Measurements from ENCODE around the gene TDP1.

Gene TDP1

DNA sequence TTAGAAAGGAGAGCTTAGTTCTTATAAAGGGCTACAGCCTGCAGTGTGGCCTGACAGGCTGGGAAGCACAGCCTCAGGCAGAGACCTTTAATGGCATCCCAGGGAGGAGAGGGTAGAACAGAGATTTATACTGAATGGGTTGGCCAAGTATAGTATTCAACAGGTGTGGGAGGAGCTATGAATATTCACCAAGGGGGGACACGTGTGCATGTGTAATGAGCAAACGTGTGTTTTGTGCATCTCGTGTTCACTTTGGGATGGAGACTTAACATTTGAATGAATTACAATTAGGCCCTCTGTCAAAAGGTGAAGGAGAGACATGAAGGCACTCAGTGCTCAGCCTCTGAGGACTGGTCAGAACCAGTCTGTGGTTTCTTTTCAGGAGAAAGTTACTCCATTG lies 5.2 kb downstream of the TDP1 start:
- TF ChIP-seq, protein P1, sequence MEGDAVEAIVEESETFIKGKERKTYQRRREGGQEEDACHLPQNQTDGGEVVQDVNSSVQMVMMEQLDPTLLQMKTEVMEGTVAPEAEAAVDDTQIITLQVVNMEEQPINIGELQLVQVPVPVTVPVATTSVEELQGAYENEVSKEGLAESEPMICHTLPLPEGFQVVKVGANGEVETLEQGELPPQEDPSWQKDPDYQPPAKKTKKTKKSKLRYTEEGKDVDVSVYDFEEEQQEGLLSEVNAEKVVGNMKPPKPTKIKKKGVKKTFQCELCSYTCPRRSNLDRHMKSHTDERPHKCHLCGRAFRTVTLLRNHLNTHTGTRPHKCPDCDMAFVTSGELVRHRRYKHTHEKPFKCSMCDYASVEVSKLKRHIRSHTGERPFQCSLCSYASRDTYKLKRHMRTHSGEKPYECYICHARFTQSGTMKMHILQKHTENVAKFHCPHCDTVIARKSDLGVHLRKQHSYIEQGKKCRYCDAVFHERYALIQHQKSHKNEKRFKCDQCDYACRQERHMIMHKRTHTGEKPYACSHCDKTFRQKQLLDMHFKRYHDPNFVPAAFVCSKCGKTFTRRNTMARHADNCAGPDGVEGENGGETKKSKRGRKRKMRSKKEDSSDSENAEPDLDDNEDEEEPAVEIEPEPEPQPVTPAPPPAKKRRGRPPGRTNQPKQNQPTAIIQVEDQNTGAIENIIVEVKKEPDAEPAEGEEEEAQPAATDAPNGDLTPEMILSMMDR (IDR thresholded peaks at IDR 0.05; ENCODE audit: low read depth, low read length, missing control alignments), result no peak
- H3K4me3 ChIP-seq (replicated peaks; ENCODE audit: low read depth, low read length), result no peak overlapping the region
- DNase-seq (ENCODE audit: extremely low read depth, low read depth), result no peak

DNA sequence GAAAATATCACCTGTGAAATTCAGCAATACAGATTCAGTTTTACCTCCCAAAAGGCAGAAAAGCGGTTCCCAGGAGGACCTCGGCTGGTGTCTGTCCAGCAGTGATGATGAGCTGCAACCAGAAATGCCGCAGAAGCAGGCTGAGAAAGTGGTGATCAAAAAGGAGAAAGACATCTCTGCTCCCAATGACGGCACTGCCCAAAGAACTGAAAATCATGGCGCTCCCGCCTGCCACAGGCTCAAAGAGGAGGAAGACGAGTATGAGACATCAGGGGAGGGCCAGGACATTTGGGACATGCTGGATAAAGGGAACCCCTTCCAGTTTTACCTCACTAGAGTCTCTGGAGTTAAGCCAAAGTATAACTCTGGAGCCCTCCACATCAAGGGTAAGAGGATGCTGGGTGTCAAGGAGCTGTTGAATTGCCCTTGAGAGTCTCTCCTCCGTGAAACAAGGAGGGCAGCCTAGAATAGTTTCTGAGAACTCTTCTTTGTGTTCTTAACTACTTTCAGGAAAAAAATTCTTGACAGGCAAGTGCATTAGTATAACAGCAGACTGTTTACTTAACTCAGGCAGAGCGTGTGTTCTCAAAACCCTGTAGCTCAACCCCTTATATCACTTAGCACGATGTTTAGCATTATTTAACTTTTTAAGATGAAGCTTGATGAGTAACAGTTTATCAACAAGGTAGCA lies 7.7 kb downstream of the TDP1 start:
- TF ChIP-seq, protein P1 (IDR thresholded peaks at IDR 0.05; ENCODE audit: low read depth, low read length, missing control alignments), result no peak
- no peak for DNase-seq (ENCODE audit: extremely low read depth, low read depth)
- H3K4me3 ChIP-seq (replicated peaks; ENCODE audit: low read depth, low read length), result no peak overlapping the region

DNA sequence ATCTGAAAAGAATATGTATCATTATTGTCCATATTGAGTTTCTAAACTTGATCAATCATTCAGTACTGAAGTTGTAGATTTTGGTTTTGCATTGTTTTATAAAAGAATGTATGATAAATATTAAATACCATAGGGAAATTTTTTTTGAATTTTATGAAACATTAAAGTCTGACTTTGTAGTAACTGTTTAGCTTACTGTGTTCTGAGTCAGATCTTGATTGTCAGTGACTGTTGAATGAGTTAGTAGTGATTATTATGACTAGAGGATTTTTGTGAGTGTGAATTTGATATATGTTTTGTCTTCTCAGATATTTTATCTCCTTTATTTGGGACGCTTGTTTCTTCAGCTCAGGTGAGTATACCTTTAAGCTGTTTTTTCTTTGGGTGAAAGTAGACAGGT lies 10.1 kb downstream of the TDP1 start:
- no peak overlapping the region for H3K4me3 ChIP-seq (replicated peaks; ENCODE audit: low read depth, low read length)
- DNase-seq (ENCODE audit: extremely low read depth, low read depth), result no peak
- TF ChIP-seq, protein P1 (IDR thresholded peaks at IDR 0.05; ENCODE audit: low read depth, low read length, missing control alignments), result no peak

DNA sequence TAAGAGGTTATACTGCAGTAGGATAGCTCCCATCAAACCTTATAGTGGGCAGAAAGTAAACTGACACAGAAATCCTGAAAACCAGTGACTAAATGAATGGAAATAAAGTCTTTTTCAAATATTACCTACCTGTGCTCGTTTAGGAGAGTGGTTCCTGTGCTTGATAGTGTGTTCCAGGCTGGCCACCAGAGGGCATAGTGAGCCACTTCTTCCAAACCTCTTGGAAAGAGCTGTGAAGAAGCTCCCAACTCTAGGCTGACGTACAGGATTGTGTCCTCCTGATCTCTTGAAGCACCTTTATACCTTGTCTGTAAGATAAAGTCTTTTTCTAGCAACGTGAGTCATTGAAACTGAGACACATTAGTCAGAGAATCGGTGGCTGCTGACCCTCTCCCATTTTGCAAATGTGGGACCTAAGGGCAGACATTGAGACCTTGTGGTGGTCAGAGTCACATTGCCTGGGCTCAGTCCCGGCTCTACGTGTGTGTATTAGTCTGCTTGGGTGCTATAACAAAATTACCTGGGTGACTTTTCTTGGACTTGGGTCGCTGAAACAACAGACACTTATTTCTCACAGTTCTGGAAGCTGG lies 17.6 kb downstream of the TDP1 start:
- no peak overlapping the region for H3K4me3 ChIP-seq (replicated peaks; ENCODE audit: low read depth, low read length)
- DNase-seq (ENCODE audit: extremely low read depth, low read depth), result no peak
- TF ChIP-seq, protein P1 (IDR thresholded peaks at IDR 0.05; ENCODE audit: low read depth, low read length, missing control alignments), result peak; percentile 91

DNA sequence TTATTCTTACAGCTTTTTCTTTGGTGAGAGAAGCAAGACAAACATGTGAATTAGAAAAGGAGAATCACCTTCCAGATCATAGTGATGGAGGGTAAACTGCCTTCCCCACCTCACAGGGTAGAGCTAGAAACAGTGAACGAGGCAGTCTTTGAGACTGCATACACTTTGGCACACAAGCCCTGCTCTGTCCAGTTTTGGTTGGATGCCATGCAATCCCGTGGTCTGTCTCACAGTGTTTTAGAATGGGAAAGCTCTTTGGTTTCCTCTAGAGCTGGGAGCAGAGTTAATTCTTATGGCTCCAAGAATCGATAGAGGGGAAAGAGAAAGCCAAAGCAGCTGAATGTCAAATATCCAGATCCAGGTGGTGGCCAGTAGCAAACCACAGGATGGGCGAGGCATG lies 21.9 kb downstream of the TDP1 start:
- no peak for DNase-seq (ENCODE audit: extremely low read depth, low read depth)
- TF ChIP-seq, protein P1 (IDR thresholded peaks at IDR 0.05; ENCODE audit: low read depth, low read length, missing control alignments), result no peak

DNA sequence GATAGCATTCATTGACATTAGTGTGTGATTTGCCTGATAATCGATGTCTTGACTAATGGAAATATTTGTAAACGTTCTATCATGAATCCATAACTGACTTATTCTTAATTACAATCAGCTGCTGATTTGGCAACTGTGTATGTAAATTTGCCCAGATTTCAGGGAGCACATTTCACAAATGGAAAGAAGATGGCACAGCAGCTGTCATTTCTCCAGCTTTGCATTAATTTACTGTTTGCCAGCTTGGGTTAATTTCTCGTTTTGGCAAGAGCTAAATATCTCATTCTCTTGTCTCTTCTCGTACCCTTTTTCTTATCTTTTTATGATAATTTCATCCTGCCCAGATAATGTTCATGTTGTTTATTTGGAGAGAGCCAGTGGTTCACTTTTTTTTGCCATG lies 22.9 kb downstream of the TDP1 start:
- H3K4me3 ChIP-seq (replicated peaks; ENCODE audit: low read depth, low read length), result no peak overlapping the region
- TF ChIP-seq, protein P1 (IDR thresholded peaks at IDR 0.05; ENCODE audit: low read depth, low read length, missing control alignments), result no peak
- DNase-seq (ENCODE audit: extremely low read depth, low read depth), result no peak

More for the DNA sequence above, 21.9 kb downstream of the TDP1 start:
- no peak overlapping the region for H3K4me3 ChIP-seq (replicated peaks; ENCODE audit: low read depth, low read length)

Data from HFF-Myc (cell line).